GM12801 (cell line): Measurements from ENCODE around the gene SCNN1B.

Experiments used
- TF ChIP-seq, protein P1 (sequence below): IDR thresholded peaks from one replicate; pipeline ENCODE4 v1.5.1; 2011; ENCODE audit warnings: control low read depth; ENCODE audit not compliant: insufficient read length; ENCODE audit errors: extremely low read depth

The SCNN1B gene

DNA sequence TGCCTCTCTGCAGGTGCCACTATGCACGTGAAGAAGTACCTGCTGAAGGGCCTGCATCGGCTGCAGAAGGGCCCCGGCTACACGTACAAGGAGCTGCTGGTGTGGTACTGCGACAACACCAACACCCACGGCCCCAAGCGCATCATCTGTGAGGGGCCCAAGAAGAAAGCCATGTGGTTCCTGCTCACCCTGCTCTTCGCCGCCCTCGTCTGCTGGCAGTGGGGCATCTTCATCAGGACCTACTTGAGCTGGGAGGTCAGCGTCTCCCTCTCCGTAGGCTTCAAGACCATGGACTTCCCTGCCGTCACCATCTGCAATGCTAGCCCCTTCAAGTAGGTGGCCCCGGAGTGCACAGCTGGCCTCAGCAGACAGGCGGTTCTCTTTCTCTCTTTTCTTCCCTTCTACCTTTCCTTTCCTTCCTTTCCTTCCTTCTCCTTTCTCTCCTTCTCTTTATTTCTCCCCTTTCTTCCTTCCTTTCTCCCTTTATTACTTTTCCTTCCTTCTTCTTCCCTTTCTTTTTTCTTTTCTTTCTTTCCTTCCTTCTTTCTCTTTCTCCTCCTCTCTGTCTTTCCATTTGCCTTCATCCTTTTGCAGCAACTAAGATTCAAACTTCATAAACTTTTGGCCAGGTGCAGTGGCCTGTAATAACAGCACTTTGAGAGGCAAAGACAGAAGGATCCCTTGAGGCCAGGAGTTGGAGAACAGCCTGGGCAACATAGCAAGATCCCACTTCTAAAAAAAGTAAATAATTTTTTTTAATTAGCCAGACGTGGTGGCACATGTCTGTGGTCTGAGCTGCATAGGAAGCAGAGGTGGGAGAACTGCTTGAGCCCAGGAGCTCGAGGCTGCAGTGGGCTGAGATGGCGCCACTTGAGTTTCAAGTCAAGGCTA is 46.7 kb downstream of the SCNN1B start:
- TF ChIP-seq, protein P1, sequence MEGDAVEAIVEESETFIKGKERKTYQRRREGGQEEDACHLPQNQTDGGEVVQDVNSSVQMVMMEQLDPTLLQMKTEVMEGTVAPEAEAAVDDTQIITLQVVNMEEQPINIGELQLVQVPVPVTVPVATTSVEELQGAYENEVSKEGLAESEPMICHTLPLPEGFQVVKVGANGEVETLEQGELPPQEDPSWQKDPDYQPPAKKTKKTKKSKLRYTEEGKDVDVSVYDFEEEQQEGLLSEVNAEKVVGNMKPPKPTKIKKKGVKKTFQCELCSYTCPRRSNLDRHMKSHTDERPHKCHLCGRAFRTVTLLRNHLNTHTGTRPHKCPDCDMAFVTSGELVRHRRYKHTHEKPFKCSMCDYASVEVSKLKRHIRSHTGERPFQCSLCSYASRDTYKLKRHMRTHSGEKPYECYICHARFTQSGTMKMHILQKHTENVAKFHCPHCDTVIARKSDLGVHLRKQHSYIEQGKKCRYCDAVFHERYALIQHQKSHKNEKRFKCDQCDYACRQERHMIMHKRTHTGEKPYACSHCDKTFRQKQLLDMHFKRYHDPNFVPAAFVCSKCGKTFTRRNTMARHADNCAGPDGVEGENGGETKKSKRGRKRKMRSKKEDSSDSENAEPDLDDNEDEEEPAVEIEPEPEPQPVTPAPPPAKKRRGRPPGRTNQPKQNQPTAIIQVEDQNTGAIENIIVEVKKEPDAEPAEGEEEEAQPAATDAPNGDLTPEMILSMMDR, result no peak

GRCh38 chr16:23351360-23351759 is 49.3 kb downstream of the SCNN1B start:
- TF ChIP-seq, protein P1, result no peak

DNA sequence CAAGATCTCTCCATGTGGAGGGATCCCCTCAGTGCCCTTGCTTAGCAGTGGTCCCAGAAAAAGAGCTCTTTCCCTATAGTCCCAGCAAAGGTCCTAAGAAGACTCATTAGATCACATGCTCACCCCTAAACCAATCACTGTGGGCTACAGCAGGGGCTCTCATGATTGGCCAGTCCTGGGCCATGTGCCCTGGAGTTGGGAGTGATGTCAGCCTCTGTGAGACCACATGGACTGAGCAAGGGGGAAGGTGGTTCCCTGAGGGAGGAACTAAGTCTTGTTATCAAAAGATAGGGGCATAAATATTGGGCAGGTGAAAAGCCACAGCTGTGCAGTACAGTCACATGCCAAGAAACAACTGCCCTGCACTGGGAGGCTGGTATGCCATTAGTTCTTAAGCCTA is 51.3 kb downstream of the SCNN1B start:
- TF ChIP-seq, protein P1, result no peak

GRCh38 chr16:23354246-23354645 is 52.1 kb downstream of the SCNN1B start:
- TF ChIP-seq, protein P1, result no peak

DNA sequence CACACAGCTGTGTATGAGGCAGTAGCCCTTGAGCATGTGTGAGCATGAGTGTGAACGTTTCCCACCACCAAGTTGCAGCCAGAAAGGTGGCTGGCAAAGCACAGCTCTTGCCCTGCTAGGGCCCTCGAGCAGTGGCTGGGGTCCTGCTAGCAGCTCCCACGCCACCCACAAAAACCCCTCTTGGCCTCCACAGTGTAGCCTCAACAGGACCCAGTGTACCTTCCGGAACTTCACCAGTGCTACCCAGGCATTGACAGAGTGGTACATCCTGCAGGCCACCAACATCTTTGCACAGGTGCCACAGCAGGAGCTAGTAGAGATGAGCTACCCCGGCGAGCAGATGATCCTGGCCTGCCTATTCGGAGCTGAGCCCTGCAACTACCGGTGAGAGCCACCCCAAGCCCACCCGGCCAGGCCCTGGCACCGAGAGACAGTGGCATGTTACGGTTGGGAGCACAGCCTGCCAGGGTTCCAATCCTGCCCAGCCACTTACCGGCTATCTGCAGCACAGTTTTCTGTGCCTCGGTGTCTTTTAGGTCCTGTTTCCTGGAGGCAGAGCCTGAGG is 53.1 kb downstream of the SCNN1B start:
- TF ChIP-seq, protein P1, result no peak

DNA sequence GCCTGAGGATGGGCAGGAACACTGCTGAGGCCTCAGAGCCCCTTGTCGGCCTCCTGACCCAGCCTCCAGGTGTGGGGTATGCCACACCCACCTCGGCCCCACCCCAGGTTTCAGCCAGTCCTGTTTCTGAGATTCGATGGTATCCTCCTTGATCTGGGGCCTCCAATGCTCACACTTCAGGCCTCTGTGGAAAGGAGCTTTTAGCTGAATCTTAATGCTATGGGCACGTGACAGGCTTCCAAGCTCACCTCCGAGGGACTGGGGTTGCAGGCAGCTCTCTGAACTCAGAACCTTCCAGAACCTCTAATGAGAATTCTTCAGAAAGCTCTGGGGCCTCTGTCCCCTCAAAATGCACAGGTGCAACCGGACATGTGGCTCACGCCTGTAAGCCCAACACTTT is 54.8 kb downstream of the SCNN1B start:
- TF ChIP-seq, protein P1, result no peak

DNA sequence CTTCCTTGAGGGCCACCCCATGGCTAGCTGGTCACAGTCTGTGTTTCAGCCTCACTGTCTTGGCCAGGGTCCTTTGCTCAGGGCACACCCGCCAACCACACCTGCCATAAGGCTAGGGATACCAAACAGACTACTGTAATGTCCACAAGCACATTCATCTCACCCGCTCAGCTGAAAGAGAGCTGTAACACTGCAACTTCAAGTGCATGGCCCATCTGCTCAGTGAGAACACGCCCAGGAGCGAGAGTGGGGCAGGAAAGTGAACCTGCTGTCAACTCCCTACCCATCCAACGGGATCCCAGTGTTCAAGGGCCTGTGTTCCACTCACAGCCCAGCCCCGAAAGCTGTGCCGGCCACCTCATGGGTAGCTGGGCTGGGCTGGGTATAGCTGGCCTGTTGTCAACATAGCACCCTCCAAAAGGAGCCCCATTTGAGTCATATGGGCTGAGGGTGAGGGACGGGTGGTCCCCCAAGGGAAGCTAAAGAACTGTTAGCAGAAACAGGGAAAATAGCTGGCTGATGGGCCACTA is 55.7 kb downstream of the SCNN1B start:
- TF ChIP-seq, protein P1, result no peak
